Measurements from ENCODE around the gene F2RL2.

The F2RL2 gene

GRCh38 chr5:76662521-76662920, 39.3 kb upstream of the F2RL2 start:
- TF ChIP-seq CTCF (IDR thresholded peaks at IDR 0.05; ENCODE audit: borderline replicate concordance, extremely low read depth, low read length, poor library complexity, severe bottlenecking) (no peak), EZH2 (IDR thresholded peaks at IDR 0.05; ENCODE audit: borderline replicate concordance, low read depth, low read length, severe bottlenecking) (no peak)
- H3K27ac ChIP-seq (ENCODE audit: low read length), result no peak overlapping the region
- H3K27me3 ChIP-seq (ENCODE audit: insufficient read depth, low read length, poor library complexity), result no peaks in the 10 kb centered on the region
- no peaks in the 10 kb centered on the region for H3K79me2 ChIP-seq (ENCODE audit: insufficient read depth, low read length)
- H2AFZ ChIP-seq (ENCODE audit: low read depth, low read length), result no peak overlapping the region
- no peaks in the 10 kb centered on the region for H4K20me1 ChIP-seq (ENCODE audit: insufficient read depth, low read length)
- H3K36me3 ChIP-seq (ENCODE audit: insufficient read depth, low read length), result no peaks in the 10 kb centered on the region
- ATAC-seq (ENCODE audit: insufficient read depth, low read depth) (no peak), DNase-seq (no peak)
- H3K9ac ChIP-seq (ENCODE audit: low read depth, low read length), result no peak overlapping the region
- H3K4me2 ChIP-seq (ENCODE audit: insufficient read depth, low read length), result no peak overlapping the region
- no peak overlapping the region for H3K4me3 ChIP-seq (ENCODE audit: low read depth in 1 of 2, low read length in 2 of 2)
- no peaks in the 10 kb centered on the region for H3K4me1 ChIP-seq (ENCODE audit: insufficient read depth, low read length)
- no peaks in the 10 kb centered on the region for H3K9me3 ChIP-seq (ENCODE audit: insufficient read depth, low read length, severe bottlenecking)

- H3K36me3 ChIP-seq (ENCODE audit: insufficient read depth, low read length), result no peaks in the 10 kb centered on the region
- no peak for DNase-seq
- no peak overlapping the region for H3K4me3 ChIP-seq (ENCODE audit: low read depth in 1 of 2, low read length in 2 of 2)
- no peaks in the 10 kb centered on the region for H3K27me3 ChIP-seq (ENCODE audit: insufficient read depth, low read length, poor library complexity)
- H3K9ac ChIP-seq (ENCODE audit: low read depth, low read length), result no peak overlapping the region
- no peak overlapping the region for H2AFZ ChIP-seq (ENCODE audit: low read depth, low read length)
- TF ChIP-seq EZH2 (IDR thresholded peaks at IDR 0.05; ENCODE audit: borderline replicate concordance, low read depth, low read length, severe bottlenecking) (no peak), CTCF (IDR thresholded peaks at IDR 0.05; ENCODE audit: borderline replicate concordance, extremely low read depth, low read length, poor library complexity, severe bottlenecking) (no peak)
- no peaks in the 10 kb centered on the region for H3K79me2 ChIP-seq (ENCODE audit: insufficient read depth, low read length)
- H3K4me2 ChIP-seq (ENCODE audit: insufficient read depth, low read length), result no peak overlapping the region
- no peak overlapping the region for H3K27ac ChIP-seq (ENCODE audit: low read length)
- no peaks in the 10 kb centered on the region for H3K4me1 ChIP-seq (ENCODE audit: insufficient read depth, low read length)
- no peaks in the 10 kb centered on the region for H4K20me1 ChIP-seq (ENCODE audit: insufficient read depth, low read length)
- no peak for ATAC-seq (ENCODE audit: insufficient read depth, low read depth)
- no peaks in the 10 kb centered on the region for H3K9me3 ChIP-seq (ENCODE audit: insufficient read depth, low read length, severe bottlenecking)
Measured at GRCh38 chr5:76660360-76660759, 37.2 kb upstream of the F2RL2 start.

GRCh38 chr5:76657683-76658311, 34.6 kb upstream of the F2RL2 start:
- ATAC-seq (ENCODE audit: insufficient read depth, low read depth), result no peak
- H2AFZ ChIP-seq (ENCODE audit: low read depth, low read length), result no peak overlapping the region
- H3K27ac ChIP-seq (ENCODE audit: low read length), result no peak overlapping the region
- no peak for TF ChIP-seq EZH2 (IDR thresholded peaks at IDR 0.05; ENCODE audit: borderline replicate concordance, low read depth, low read length, severe bottlenecking)
- no peak for TF ChIP-seq CTCF (IDR thresholded peaks at IDR 0.05; ENCODE audit: borderline replicate concordance, extremely low read depth, low read length, poor library complexity, severe bottlenecking)
- DNase-seq, result no peak
- H3K4me2 ChIP-seq (ENCODE audit: insufficient read depth, low read length), result no peak overlapping the region
- no peaks in the 10 kb centered on the region for H3K79me2 ChIP-seq (ENCODE audit: insufficient read depth, low read length)
- no peaks in the 10 kb centered on the region for H3K9me3 ChIP-seq (ENCODE audit: insufficient read depth, low read length, severe bottlenecking)
- no peaks in the 10 kb centered on the region for H3K36me3 ChIP-seq (ENCODE audit: insufficient read depth, low read length)
- no peak overlapping the region for H3K4me3 ChIP-seq (ENCODE audit: low read depth in 1 of 2, low read length in 2 of 2)
- H3K27me3 ChIP-seq (ENCODE audit: insufficient read depth, low read length, poor library complexity), result no peaks in the 10 kb centered on the region
- H4K20me1 ChIP-seq (ENCODE audit: insufficient read depth, low read length), result no peaks in the 10 kb centered on the region
- no peak overlapping the region for H3K9ac ChIP-seq (ENCODE audit: low read depth, low read length)
- H3K4me1 ChIP-seq (ENCODE audit: insufficient read depth, low read length), result no peaks in the 10 kb centered on the region
